ENCODE results near the gene KRT39.
"Not testable (repeated sequence)": the region's sequence is repeated elsewhere in the genome, so short reads cannot be mapped to it uniquely, and the experiment has no call there.

KRT39 gene

DNA sequence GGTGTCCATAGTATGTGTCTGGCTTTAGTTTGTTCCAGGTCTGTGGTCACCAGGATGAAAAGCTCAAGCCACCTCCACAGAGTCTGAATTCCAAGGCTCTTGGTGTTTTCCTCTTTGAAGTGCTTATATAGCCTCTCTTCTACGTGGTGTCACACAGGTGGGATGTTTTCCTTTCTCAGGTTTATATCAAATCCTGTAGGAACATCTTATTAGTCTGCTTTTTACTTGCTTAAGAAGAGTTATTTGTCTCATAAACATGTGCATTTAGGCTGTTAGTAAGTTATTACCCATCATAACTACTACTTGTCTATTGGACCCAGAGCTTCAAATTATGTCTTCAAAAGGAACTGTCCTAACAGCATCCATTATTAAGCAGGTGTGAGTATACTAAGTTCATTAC, at the start of gene KRT39:
Gene KRT39, minus strand, starts transcription at position 101 of the 400 bp plus-strand sequence. Its CDS starts 92 bp downstream, at position 9.
- in situ Hi-C loops (cut with MboI; ENCODE audit: low sequenced_read_pairs): no loop called here

DNA sequence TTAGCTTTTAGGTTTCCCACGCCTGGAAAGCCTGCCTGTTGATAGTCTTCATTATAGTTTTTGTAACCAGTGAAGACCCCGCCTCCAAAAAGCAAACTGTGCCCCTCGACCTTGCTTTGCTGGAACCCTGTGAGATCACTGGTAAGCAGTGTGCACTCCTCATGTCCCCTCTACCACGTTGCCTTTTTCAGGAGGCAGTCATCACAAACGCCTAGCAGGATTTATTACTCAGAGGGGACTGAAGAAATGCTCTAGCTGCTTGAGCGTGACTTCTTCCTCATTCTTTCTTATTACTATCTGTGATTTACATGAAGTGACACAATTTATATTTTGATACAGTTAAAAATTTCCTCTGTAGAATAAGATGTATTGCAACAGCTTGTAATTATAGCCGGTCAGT, 48.7 kb upstream of the KRT39 start:
- in situ Hi-C loops (cut with MboI; ENCODE audit: low sequenced_read_pairs): no loop called here

DNA sequence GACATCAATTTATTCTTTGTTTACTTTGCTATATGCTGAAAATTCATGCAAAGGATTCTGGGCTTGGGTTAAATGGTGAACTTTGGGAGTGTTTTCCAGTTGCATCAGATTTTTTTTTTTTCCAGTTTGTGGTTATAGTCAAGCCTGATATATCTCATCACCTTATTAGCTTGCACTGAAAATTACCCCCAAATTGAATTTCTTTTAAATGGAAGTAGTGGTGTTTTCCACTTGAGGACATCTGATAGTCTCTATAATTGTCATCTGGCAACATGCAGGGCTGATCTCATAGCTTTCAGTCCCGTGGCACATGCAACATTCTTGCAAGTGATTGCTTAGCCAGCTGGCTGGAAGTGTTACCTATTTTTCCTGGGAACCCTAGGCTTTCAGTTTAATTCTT, 46.9 kb upstream of the KRT39 start:
- in situ Hi-C loops (cut with MboI; ENCODE audit: low sequenced_read_pairs): no loop called here

- in situ Hi-C loops (cut with MboI; ENCODE audit: low sequenced_read_pairs): no loop called here
These were observed 46.4 kb upstream of the KRT39 start for GRCh38 chr17:41013181-41013580.

GRCh38 chr17:41012326-41013120, 45.8 kb upstream of the KRT39 start:
- in situ Hi-C loops (cut with MboI; ENCODE audit: low sequenced_read_pairs): no loop called here

- in situ Hi-C loops (cut with MboI; ENCODE audit: low sequenced_read_pairs): no loop called here
These were observed 43.7 kb upstream of the KRT39 start for GRCh38 chr17:41010441-41010840.

DNA sequence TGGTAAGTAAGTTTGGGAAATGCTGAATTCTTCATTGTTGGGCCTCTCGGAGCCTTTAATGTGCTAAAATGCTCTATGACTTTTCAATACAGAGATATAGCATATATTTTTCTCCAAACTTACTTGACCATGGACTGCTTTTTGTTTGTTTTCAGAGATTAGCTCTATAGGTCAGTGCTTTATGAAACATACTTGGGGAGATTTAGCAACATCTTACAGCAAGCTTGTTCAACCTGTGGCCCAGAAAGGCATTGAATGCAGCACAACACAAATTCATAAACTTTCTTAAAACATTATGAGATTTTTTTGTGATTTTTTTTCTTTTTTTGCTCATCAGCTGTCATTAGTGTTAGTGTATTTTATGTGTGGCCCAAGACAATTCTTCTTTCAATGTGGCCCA, 43.2 kb upstream of the KRT39 start:
- in situ Hi-C loops (cut with MboI; ENCODE audit: low sequenced_read_pairs): no loop called here

DNA sequence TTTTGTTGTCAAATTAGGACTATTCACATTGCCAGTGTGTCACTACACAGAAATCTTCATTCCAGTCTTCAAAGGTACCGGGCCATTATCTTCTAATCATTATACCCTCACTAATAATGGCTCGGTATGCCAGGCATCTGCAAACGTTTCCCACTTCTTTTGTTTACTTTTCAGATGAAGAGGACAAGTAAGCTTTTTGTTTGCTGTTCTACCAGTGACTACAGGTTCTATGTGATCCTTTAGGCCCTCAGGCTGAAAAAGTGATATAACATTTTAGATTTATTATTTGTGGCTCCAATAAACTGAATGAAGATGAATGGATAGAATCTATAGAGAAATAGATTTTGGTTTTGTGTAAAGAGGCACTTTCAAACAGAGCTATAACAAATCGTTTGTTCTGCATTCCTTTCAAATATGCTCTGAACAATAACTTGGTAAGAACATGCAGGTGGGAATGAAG, 42.6 kb upstream of the KRT39 start:
- in situ Hi-C loops (cut with MboI; ENCODE audit: low sequenced_read_pairs): no loop called here

DNA sequence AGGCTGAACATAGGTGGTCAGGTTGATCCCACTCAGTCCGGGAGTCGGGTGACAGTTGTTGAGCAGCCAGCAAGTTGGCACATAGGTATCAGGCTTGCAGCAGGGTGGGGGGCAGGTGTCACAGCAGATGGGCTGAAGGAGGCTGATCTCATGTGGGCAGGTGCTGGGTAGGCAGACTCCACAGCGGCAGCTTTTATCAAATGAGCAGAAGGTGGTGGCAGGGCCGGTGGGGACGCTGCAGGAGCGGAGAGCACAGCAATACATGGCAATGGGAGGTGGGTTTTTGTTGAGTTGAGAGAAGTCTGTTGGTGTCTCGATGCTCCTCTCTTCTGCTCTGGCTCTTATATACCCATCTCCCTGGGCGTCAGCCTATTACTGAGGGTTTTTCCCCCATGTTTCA, 42.1 kb upstream of the KRT39 start, which contains the start of gene KRTAP3-1:
Gene KRTAP3-1, minus strand, starts transcription at position 318 of the 400 bp plus-strand sequence. Its CDS starts 54 bp downstream, at position 264.
- in situ Hi-C loops (cut with MboI; ENCODE audit: low sequenced_read_pairs): no loop called here

GRCh38 chr17:41004397-41004796, 37.6 kb upstream of the KRT39 start:
- in situ Hi-C loops (cut with MboI; ENCODE audit: low sequenced_read_pairs): no loop called here

DNA sequence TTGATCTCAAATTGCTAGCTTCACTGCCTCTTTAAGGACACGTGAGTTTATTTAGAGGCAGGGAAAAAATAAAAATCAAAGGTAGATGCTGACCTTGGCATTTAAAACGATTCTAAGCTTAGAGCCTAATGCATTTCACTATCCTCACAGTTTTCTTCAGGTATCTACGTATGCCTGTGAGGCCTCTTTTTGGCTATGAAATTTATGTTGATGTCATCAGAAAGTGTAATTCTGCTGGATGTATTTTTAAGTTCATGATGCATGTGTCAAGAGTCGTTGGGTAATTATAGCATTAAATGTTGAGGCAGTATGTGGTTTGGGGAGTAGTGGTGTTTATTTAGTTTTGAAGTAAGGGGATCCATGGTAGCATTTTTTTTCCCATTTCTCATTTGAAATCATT, 37.2 kb upstream of the KRT39 start:
- in situ Hi-C loops (cut with MboI; ENCODE audit: low sequenced_read_pairs): no loop called here

- in situ Hi-C loops (cut with MboI; ENCODE audit: low sequenced_read_pairs): no loop called here
These were observed 36.1 kb upstream of the KRT39 start for GRCh38 chr17:41002814-41003213.

- in situ Hi-C loops (cut with MboI; ENCODE audit: low sequenced_read_pairs): no loop called here
These were observed 35.0 kb upstream of the KRT39 start for GRCh38 chr17:41001795-41002194.

- in situ Hi-C loops (cut with MboI; ENCODE audit: low sequenced_read_pairs): not testable (repeated sequence)
These were observed 32.8 kb upstream of the KRT39 start, which contains the start of gene KRTAP3-2 for GRCh38 chr17:40999563-40999962. KRTAP3-2 (minus strand) TSS chr17:40999906; CDS start chr17:40999853, 53 bp downstream.

DNA sequence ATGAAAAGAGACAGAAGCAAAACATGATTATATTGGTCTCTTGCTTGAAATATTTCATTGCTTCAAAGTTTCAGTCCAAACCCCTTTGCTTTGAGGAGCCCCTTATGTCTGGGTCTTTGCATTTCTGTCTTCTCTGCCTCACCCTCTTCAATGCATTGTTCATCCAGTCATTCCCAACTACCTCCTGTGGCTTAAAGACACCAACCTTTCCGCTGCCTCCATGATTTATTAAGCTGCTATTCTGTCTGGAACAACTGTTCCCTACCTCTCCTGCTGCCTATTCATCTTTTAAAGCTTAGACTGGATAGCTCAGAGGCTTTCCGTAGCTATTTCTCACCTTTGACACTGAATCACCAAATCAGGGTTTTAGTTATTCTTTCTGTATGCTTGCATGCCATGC, 30.6 kb upstream of the KRT39 start:
- in situ Hi-C loops (cut with MboI; ENCODE audit: low sequenced_read_pairs): no loop called here

DNA sequence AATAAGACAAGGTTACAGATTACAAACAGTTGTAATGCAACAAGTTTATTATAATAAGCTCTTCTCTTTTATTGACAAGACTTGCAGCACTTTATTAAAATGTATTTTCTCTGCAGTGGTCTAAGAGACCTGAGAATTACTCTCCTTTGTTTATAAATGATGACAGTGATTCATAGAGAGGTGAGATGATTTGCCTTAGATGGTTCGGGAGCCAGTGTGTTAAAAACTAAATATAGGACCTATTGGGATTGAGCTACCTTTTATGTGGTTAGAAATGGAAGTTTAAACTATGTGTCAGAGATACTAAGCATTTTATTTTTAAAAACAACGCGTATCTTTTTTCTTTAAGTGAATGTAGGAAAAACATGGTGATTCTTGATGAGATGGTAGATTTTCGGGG, 30.1 kb upstream of the KRT39 start:
- in situ Hi-C loops (cut with MboI; ENCODE audit: low sequenced_read_pairs): no loop called here

- in situ Hi-C loops (cut with MboI; ENCODE audit: low sequenced_read_pairs): no loop called here
These were observed 28.4 kb upstream of the KRT39 start for GRCh38 chr17:40995116-40995515.

- in situ Hi-C loops (cut with MboI; ENCODE audit: low sequenced_read_pairs): no loop called here
These were observed 27.1 kb upstream of the KRT39 start, which contains the start of gene KRTAP3-3 for GRCh38 chr17:40993839-40994238. KRTAP3-3 (minus strand) TSS chr17:40994164; CDS start chr17:40994097, 67 bp downstream.

- in situ Hi-C loops (cut with MboI; ENCODE audit: low sequenced_read_pairs): no loop called here
These were observed 26.3 kb upstream of the KRT39 start for GRCh38 chr17:40993084-40993483.

DNA sequence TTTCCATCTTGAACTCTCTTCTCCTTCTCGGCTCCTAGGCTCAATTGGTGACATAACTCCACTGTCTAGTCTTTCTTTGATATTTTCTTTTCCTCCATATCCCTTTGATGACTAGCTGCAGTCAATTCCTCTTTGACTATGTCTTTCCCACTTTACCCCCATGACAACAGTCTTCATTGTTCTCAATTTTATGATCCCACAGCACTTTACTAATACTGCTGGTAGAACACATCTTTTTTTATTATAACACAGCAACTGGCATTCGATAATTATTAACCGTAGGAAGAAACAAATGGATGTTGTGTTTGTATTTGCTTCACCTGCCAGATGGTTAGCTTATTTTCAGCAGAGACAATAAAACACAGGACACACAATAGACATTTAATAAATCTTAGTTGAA, 25.9 kb upstream of the KRT39 start:
- in situ Hi-C loops (cut with MboI; ENCODE audit: low sequenced_read_pairs): no loop called here

DNA sequence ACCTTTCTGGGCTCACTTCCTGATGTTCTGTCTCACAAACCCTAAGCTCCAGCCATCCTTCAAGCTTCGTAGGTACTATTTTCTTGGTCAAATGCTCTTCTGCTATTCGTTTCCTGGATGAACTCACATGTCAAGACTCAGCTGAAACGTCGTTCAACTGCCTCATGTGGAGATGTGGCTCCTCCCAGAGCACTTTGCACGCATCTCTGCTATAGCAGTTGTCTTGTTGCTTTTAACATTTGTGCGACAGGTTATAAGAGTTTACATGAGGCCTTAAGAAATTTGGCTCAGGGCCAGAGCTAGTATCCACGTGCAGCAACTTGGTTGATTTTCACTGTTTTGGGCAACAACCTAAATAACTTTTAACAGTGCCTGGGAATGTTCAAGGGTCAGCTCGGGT, 20.2 kb upstream of the KRT39 start:
- in situ Hi-C loops (cut with MboI; ENCODE audit: low sequenced_read_pairs): no loop called here

DNA sequence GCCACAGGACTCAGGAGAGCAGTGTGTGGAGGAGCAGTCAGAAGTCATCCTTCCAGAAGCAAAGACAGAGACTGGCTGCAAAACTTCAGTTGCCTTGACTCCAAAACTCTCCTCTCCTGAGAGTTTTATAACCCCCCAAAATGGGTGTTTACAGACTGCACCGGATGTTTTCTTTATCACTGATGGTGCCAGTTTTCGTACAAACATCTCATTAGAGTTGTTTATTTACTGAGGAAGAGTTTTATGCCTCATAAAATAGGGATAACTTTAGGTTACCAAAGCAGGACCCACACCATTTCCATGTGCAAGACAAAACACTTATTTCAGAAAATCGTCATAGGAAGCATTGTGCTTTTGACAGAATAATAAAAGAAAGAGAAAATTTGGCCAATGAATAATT, 17.5 kb upstream of the KRT39 start, which contains the start of gene KRT40:
Gene KRT40, minus strand, starts transcription at position 101 of the 400 bp plus-strand sequence. Its CDS starts 53 bp downstream, at position 48.
- in situ Hi-C loops (cut with MboI; ENCODE audit: low sequenced_read_pairs): no loop called here

All from hTERT RPE-1 (cell line).